ELF-1 (cell line): Measurements from ENCODE around the gene FAM83C.

ENCODE experiments used
- DNase-seq: peaks from one replicate; pipeline ENCODE4 v3.0.0-alpha.2; 2016; ENCODE audit warnings: low read depth, low spot score

Gene FAM83C

GRCh38 chr20:35291654-35292503 is at the start of gene FAM83C:
TSS of gene FAM83C (minus strand) at chr20:35292425. CDS start at chr20:35292304, 121 bp downstream.
- DNase-seq: no peak

GRCh38 chr20:35341366-35342028 is 49.3 kb upstream of the FAM83C start:
- DNase-seq: no peak

DNA sequence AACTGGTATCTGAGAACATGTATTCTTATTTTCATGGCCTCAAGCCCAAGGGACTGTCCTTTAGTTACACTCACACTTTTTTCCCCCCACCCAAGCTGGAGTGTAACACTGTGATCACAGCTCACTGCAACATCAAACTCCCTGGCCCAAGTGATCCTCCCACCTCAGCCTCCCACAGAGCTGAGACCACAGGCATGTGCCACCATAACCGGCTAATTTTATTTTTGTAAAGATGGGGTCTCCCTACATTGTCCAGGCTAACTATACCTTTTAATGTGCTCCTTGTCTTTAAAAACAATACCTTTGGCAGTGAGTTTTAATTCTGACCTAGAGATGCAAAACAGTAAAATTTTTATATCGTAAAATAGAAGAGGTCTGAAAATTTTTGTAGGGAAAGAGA is 48.2 kb upstream of the FAM83C start:
- no peak for DNase-seq

- DNase-seq: no peak
Measured at GRCh38 chr20:35339636-35340035, 47.4 kb upstream of the FAM83C start.

DNA sequence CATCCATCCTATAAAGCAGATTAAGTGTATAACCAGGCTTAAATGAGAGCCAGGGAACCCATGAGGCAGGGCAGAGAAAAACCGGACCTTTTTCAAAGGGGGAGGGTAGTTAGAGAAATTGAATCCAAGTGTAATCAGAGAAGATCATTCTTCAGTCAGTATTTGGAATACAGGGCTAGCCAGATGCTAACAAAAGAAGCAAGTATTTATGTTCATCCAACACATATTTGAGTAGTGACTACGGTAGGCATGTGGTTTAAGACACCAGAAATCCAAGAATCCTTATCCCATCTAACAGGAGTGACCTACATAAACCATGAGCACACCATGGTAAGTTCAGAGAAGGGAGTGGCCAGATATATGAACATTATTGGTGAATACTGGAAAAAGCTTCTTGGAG is 46.8 kb upstream of the FAM83C start:
- DNase-seq: no peak

DNA sequence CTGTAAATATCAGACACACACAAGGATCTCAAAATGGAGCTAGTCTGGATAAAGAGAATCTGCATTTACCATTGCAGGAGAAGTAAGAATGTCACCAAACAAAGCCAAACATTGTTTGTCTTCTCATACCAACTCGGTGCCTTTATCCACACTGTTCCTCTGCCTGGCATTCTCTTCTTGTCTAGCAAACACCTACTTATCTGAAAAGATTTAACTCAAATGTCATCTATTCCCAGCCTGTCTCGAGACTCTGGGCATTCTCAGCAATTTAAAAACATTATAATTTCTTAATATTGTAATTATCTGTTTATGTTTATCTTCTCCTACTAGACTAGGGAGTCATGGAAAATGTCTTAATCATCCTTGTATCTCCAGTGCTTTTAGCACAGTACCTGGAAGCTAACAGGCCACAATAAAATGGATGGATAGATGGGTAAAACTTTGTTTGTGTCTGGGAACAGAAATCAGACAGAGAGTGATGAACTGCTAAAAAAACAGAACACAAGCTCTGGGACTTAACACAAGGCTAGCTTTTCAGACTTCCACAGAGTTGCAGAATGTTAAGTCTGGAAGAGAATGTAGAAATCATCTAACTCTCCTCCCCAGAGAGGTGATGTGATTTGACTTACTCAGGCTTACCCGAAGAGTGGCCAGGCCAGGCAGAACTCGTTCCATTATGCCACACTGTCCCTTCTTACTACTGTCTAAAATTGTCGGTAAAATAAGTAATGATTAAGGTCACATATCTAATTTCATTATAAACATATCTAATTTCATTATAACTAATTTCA is 42.3 kb upstream of the FAM83C start:
- DNase-seq: no peak

DNA sequence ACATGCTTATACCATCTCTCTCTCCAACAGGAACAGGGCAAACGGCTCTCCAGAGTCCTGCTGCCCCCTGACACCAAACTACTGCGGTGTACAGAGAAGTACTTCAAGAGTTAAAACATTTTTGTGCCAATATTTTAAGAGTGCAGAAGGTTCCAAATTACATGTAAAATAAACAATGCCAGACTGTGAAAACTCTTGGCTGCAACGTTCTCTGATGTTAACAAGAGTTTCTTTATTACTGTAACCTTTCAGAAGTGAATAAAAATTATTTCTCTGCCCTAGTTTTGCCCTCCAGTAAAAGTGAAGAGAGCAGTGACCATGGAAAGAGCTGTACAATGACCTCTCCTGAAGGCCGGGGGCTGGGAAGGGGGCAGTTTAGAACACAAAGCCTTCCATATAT is 41.4 kb upstream of the FAM83C start:
- DNase-seq: no peak

GRCh38 chr20:35332540-35333200 is 40.4 kb upstream of the FAM83C start:
- no peak for DNase-seq

GRCh38 chr20:35329435-35330139 is 37.4 kb upstream of the FAM83C start:
- DNase-seq: peak; percentile 85

DNA sequence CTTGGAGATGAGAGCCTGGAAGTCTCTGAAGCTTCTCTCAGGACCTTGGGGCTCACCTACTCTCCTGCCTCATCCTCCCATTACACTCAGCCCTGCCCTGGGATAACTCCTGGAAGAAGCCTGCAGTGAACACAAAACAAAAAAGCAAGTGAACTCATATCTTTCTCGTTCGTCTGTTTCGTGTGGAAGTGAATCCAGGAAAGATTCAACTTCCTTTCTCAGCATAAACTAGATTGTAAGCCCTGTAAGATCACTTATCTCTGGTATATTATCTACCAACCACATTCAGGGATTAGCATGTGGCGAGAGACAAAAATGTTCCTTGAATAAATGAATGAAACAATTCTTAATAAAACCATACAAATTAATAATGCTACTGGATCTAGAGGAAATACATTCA is 36.5 kb upstream of the FAM83C start:
- DNase-seq: no peak

DNA sequence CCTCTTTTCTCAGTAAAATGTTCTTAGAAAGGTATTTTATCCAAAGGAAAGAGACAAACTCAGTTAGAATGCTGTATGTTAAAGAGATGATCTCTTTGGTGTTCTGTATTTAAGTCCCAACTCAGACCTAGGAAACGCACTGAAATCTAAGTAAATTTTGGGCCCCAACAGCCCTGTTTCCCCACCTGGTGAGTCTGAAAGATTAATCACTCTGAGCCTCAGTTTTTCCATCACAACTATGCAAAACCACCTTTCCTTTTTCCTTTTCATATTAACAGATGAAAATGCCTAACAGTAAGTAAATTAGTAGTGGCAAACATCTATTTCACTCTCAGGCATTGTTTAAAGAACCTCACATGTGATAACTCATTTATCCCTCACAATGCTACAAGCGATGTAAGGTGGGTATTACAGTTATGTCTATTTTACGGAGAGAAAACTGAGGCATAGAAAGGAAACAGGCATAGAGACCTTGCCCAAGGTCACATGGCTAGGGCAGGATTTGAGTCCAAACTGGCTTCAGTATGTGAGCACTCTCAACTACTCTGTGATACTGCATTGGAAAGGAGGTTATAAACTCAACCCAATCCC is 36.0 kb upstream of the FAM83C start:
- no peak for DNase-seq

GRCh38 chr20:35327074-35327976 is 35.1 kb upstream of the FAM83C start:
- no peak for DNase-seq

GRCh38 chr20:35326740-35327073 is 34.5 kb upstream of the FAM83C start:
- DNase-seq: no peak

DNA sequence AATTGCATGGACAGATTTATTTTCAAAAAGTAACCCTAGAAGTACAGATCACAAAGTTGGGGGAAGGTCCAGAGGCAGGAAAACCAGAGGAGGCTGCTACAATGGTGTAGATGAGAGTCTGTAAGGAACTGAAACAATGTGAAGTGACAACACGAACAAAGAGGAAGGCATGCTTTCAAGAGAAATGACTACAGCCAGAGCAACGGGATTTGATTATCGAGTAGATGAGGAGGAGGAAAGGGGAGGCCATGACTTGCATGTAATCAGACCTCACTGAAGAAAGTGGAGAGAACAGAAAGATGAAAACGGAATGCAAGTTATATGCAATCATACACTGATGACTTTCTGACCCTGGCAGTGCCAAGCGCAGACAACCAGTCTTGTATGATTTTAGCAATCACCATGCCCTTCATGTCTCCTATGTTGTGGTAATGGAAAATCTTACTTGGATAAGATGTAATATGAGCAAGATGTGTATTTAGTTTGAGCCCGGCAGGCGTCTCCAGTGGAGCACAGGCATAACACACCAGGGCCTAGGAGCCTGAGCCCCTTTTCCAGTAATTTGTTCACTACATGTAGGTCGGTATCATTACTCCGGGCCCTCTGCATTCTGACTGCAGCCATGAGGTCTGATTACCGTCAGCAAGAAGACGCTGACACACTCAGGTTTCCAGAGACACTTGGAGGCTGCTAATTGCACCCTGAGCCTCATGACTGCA is 34.0 kb upstream of the FAM83C start:
- DNase-seq: no peak

- no peak for DNase-seq
Measured at GRCh38 chr20:35325401-35325800, 33.2 kb upstream of the FAM83C start.

DNA sequence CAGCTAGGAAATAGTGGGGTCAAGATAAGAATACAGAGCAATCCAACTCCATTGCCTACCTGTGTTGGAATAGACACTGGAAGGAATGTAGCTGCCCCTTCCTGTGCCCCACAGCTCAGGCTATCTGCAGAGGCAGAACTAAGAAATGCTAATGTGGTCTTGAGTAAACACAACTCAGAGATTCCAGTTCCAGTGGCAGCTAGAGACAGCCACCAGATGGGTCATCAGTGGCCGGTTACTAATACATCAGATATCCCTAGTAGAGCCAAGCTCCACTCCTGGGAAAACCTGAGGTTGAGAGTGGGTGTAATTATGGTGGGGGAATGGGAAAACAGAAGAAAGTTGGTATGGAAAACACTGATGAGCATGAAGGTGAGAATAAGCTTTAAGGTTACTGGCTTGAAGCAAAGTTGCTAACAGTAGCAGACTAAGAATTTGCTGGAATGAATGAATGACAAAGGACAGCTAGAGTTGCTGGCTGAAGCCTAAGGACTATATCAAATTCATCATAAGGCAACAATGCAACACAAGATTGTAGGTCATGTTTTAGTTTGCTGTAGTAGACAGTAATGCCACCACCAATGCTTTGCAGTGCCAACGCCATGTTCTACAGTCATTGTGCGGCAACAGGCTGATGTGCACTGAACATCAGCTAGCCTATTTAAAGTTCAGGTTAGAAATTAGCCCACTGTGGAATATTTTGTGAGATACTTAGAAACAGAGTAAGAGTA is 28.3 kb upstream of the FAM83C start:
- peak; percentile 48 for DNase-seq

GRCh38 chr20:35319871-35320197 is 27.6 kb upstream of the FAM83C start:
- DNase-seq: no peak

DNA sequence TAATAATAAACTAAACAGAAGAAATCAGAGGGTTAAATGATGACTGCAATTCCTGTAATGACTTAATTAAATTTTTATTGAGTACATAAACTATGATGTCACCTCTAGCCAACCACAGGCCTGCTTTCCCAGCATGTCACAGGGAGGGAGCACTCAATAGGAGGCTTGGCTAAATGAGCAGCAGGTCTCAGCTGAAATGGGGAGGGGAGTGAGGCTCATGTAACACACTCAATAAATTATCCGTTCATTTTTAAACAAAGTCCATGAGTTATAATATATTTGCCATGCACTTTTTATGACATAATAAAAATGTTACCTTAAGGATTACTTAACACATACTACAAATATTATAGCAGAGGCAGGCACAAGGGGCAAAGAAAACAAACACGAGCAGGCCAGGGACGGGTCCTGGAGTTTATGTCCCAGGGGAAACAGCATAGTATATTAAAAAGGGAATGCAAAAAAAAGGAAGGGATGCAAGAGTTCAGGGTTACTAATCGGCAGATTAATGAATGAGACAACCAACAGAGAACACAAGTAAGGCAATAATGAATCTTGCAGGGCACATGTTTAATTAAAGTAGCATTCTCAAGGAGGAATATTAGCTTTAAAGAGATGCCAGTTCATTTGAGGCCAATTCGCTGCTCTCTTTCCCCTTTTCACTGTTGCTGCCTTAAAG is 27.1 kb upstream of the FAM83C start:
- DNase-seq: no peak
